Hepatocyte (in vitro differentiated cells): ENCODE results near the gene EEFSEC. TPM values are rescaled to one million over a fixed set of nuclear protein-coding genes. Genes with fewer than 3 reads are reported as not detected.
"Not testable (repeated sequence)": the region's sequence is repeated elsewhere in the genome, so short reads cannot be mapped to it uniquely, and the experiment has no call there.

Experiments
- DNase-seq: peaks from one replicate; pipeline ENCODE4 v3.0.0-alpha.2; 2016; ENCODE audit warnings: low spot score
- H2AFZ ChIP-seq: fragments of 200-600 bp; sonication (generic); 2 replicates; pipeline ENCODE4 v1.6.0; 2016; ENCODE audit warnings: antibody characterized with exemption, mild to moderate bottlenecking
- H3K27ac ChIP-seq: fragments of 200-600 bp; sonication (generic); 2 replicates; pipeline ENCODE4 v1.5.1; 2016; ENCODE audit warnings: mild to moderate bottlenecking
- H3K27me3 ChIP-seq: fragments of 200-600 bp; sonication (generic); 2 replicates; pipeline ENCODE4 v1.6.1; 2016
- H3K36me3 ChIP-seq: fragments of 200-600 bp; sonication (generic); replicated peaks from 2 replicates; pipeline ENCODE4 v1.5.1; 2016; ENCODE audit warnings: low read depth; ENCODE audit not compliant: insufficient read depth
- H3K4me1 ChIP-seq: fragments of 200-600 bp; sonication (generic); 2 replicates; pipeline ENCODE4 v1.5.1; 2016; ENCODE audit warnings: mild to moderate bottlenecking, moderate library complexity; ENCODE audit not compliant: insufficient read depth
- H3K4me2 ChIP-seq: fragments of 200-600 bp; sonication (generic); 2 replicates; pipeline ENCODE4 v1.6.0; 2016
- H3K4me3 ChIP-seq: fragments of 200-600 bp; sonication (generic); 2 replicates; pipeline ENCODE4 v1.5.1; 2016; ENCODE audit warnings: mild to moderate bottlenecking
- H3K79me2 ChIP-seq: fragments of 200-600 bp; sonication (generic); 2 replicates; pipeline ENCODE4 v1.6.0; 2017; ENCODE audit warnings: mild to moderate bottlenecking
- H3K9me2 ChIP-seq: fragments of 200-600 bp; sonication (generic); replicated peaks from 2 replicates; pipeline ENCODE4 v1.6.0; 2017; ENCODE audit warnings: mild to moderate bottlenecking; ENCODE audit not compliant: insufficient read depth
- H3K9me3 ChIP-seq: fragments of 200-600 bp; sonication (generic); 2 replicates; pipeline ENCODE4 v1.5.1; 2016; ENCODE audit warnings: low read depth, mild to moderate bottlenecking
- H4K20me1 ChIP-seq: fragments of 200-600 bp; sonication (generic); 2 replicates; pipeline ENCODE4 v1.6.0; 2016; ENCODE audit warnings: mild to moderate bottlenecking; ENCODE audit not compliant: insufficient read depth, poor library complexity, severe bottlenecking
- EZH2 ChIP-seq: fragments of 200-600 bp; sonication (generic); IDR thresholded peaks from 2 replicates; pipeline ENCODE4 v1.6.1; 2016; ENCODE audit warnings: antibody characterized with exemption, mild to moderate bottlenecking, borderline replicate concordance
- EZH2phosphoT487 ChIP-seq: fragments of 200-600 bp; sonication (generic); IDR thresholded peaks from one replicate; pipeline ENCODE4 v1.6.1; 2018; ENCODE audit warnings: antibody characterized with exemption, mild to moderate bottlenecking, low read depth, moderate library complexity; ENCODE audit not compliant: unreplicated experiment, severe bottlenecking
- WGBS: methylation state at CpG from one replicate; pipeline ENCODE4 v1.1.6; 2016; ENCODE audit warnings: low lambda C conversion rate; ENCODE audit errors: missing lambda C conversion rate; 5-methylcytosine and 5-hydroxymethylcytosine counted together
- polyA plus RNA-seq: library from polyadenylated mRNA; unstranded; fragments of >200 nt; fragmentation: Nextera tagmentation; extraction: Ambion mirVana; gene quantifications from 2 replicates; pipeline ENCODE4 v1.2.1, GENCODE V29; 2016
- total RNA-seq: library from RNA; depleted of rRNA; stranded (reverse); fragments of >200 nt; gene quantifications from 2 replicates; pipeline ENCODE4 v1.2.3, GENCODE V29; 2014
- TF ChIP-seq, protein P1 (sequence below): fragments of 200-600 bp; sonication (generic); IDR thresholded peaks from 2 replicates; pipeline ENCODE4 v1.5.1; 2016; ENCODE audit warnings: antibody characterized with exemption, mild to moderate bottlenecking; ENCODE audit not compliant: poor library complexity

Gene EEFSEC
- total and polyA plus RNA-seq, 2 experiments from 2014 or later: 9.8 to 17.5 TPM

DNA sequence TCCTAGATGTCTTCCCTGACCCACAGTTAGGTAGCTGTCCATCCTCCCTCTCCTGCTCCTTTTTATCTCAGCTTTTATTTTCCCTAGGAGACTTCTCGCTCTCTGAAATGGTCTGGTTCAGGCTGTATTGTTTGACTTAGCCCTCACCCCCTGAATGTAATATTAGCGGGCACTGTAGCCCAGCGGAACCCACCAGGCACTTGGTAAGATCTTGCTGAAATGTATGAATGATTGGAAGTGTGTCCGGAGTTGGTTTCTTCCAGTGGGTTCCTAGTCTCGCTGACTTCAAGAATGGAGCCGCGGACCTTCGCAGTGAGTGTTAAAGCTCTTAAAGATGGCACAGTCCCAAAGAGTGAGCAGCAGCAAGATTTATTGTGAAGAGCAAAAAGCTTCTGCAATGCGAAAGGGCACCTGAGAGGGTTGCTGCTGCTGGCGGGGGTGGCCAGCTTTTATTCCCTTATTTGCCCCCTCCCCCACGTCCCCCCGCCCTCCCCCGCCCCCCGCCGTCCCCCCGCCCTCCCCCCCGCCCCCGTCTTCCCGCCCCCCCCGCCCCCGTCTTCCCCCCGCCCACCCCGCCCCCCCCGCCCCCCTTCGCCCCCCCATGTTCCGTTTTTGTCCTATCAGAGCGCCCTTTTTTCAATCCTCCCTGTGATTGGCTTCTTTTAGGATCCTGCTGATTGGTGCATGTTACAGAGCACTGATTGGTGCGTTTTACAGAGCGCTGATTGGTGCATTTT is 694 bp upstream of the EEFSEC start:
- Histone ChIP-seq H3K4me3 (peak overlapping the region; percentile 64), H3K4me1 (peaks cover 7% of the 10 kb centered on the region), H3K9me3 (no peaks in the 10 kb centered on the region), H2AFZ (peak overlapping the region; percentile 88), H4K20me1 (no peaks in the 10 kb centered on the region), H3K79me2 (peaks cover 20% of the 10 kb centered on the region), H3K4me2 (peak overlapping the region; percentile 87), H3K9me2 (no peaks in the 10 kb centered on the region), H3K27me3 (no peaks in the 10 kb centered on the region), H3K36me3 (no peaks in the 10 kb centered on the region), H3K27ac (peak overlapping the region; percentile 75)
- TF ChIP-seq EZH2phosphoT487 (no peak), EZH2 (no peak)
- TF ChIP-seq, protein P1, sequence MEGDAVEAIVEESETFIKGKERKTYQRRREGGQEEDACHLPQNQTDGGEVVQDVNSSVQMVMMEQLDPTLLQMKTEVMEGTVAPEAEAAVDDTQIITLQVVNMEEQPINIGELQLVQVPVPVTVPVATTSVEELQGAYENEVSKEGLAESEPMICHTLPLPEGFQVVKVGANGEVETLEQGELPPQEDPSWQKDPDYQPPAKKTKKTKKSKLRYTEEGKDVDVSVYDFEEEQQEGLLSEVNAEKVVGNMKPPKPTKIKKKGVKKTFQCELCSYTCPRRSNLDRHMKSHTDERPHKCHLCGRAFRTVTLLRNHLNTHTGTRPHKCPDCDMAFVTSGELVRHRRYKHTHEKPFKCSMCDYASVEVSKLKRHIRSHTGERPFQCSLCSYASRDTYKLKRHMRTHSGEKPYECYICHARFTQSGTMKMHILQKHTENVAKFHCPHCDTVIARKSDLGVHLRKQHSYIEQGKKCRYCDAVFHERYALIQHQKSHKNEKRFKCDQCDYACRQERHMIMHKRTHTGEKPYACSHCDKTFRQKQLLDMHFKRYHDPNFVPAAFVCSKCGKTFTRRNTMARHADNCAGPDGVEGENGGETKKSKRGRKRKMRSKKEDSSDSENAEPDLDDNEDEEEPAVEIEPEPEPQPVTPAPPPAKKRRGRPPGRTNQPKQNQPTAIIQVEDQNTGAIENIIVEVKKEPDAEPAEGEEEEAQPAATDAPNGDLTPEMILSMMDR: no peak
- WGBS: 76% methylated on average over 14 of the region's 29 CpGs
- DNase-seq: no peak

DNA sequence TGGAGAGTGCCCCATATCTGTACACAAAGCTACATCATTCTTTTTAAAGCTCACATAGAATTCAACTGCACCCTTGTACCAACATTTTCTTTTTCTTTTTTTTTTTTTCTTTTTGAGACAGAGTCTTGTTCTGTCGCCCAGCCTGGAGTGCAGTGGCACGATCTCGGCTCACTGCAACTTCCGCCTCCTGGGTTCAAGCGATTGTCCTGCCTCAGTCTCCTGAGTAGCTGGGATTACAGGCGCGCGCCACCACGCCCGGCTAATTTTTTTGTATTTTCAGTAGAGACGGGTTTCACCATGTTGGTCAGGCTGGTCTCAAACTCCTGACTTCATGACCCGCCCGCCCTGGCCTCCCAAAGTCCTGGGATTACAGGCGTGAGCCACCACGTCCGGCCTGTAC is 1.1 kb downstream of the EEFSEC start:
- H3K27me3 ChIP-seq, H3K9me2 ChIP-seq, DNase-seq, H3K27ac ChIP-seq, H3K36me3 ChIP-seq, H4K20me1 ChIP-seq, H3K4me1 ChIP-seq, H3K9me3 ChIP-seq: not testable (repeated sequence)
- Histone ChIP-seq H3K4me3 (peak overlapping the region; percentile 64), H3K4me2 (peak overlapping the region; percentile 87), H2AFZ (peak overlapping the region; percentile 88), H3K79me2 (peaks cover 23% of the 10 kb centered on the region)
- WGBS: 99% methylated on average over 15 of the region's 16 CpGs

DNA sequence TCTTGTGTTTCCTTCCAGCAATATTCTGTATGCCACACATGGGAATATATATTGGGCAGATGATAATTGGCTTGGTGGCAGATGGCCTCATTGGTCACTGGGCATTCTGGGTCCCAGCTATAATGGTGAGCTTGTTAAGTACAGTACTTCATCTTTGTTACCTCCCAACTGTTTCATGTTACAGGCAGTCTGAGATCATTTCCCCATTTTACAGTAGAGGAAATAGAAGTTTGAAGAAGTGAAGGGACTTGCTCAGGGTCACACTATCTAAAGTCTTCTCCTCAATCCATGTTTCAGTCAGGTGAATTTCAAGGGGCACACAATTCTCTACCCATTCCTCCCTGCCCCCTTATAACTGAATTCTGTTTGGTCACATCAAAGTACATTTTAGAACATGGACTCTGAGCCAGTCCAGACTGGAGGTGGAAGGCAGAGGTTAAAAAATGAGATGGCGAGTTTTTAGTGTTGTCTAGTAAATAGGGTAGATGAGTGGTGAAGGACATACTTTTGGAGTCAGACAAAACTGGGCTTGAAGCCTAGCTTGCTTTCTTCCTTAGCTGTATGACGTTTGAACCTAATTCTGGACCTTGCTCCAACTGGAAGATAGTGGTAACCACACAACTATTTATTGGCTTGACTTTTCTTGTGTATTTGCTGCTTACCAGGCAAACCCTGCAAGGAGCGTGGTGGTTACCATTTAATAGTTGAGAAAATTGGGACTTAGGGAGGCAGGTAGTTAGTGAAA is 2.5 kb downstream of the EEFSEC start:
- no peak overlapping the region for H3K4me3 ChIP-seq
- DNase-seq: no peak
- WGBS: 84% methylated on average over 3 of the region's 3 CpGs
- H3K4me1 ChIP-seq: peaks cover 7% of the 10 kb centered on the region
- no peaks in the 10 kb centered on the region for H3K9me2 ChIP-seq
- TF ChIP-seq, protein P1: no peak
- TF ChIP-seq EZH2 (no peak), EZH2phosphoT487 (no peak)
- H3K27ac ChIP-seq: no peak overlapping the region
- H2AFZ ChIP-seq: no peak overlapping the region
- no peaks in the 10 kb centered on the region for H3K9me3 ChIP-seq
- no peaks in the 10 kb centered on the region for H3K27me3 ChIP-seq
- no peaks in the 10 kb centered on the region for H4K20me1 ChIP-seq
- H3K79me2 ChIP-seq: peaks cover 25% of the 10 kb centered on the region
- H3K36me3 ChIP-seq: no peaks in the 10 kb centered on the region
- H3K4me2 ChIP-seq: no peak overlapping the region

DNA sequence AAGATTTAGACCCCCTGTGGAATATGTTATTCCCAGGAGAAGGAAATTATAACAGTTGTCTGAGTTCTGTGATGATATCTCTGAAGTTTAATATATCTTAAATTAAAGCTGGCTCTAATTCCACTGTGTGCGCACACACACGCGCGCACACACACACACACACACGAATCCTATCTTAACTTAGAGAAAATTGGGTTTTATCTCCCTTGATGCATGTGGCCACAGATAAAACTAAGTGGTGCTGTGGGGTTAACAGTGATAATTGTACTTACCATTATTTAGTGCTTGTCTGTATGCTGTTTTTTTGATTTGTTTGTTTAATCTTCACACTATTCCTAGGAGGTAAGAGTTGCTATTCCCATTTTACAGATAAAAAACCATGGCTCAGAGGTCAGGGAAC is 7.4 kb downstream of the EEFSEC start:
- Histone ChIP-seq H3K4me3 (no peak overlapping the region), H3K9me2 (no peaks in the 10 kb centered on the region), H3K79me2 (peaks cover 14% of the 10 kb centered on the region), H3K9me3 (no peaks in the 10 kb centered on the region), H3K27me3 (no peaks in the 10 kb centered on the region), H2AFZ (no peak overlapping the region), H3K4me2 (no peak overlapping the region), H3K4me1 (no peaks in the 10 kb centered on the region), H3K27ac (no peak overlapping the region), H3K36me3 (no peaks in the 10 kb centered on the region), H4K20me1 (no peaks in the 10 kb centered on the region)
- DNase-seq: no peak
- 93% methylated on average over 5 of the region's 5 CpGs for WGBS
- TF ChIP-seq, protein P1: no peak
- TF ChIP-seq EZH2phosphoT487: no peak
- no peak for TF ChIP-seq EZH2
